ENCODE data around the gene ADAM23.

The ADAM23 gene

DNA sequence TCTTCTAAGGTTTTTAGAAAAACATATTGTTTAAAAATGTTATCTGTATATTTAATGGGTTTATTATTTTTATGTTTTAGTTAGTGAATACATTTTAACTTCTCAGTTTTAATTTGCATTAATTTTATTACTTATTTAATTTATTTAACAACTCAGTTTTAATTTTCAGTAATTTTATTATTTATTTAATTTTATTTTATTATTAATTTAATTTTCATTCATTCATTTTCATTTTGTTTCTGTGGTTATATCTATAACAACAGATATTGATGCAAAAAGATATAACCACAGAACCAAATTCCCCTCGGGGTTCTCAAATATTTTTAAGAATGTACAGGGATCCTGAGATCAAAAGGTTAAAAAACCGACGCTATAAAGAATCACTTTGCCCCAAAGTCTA lies 221.9 kb downstream of the ADAM23 start:
- DNase-seq = no peak

Measured in DMS53 (cell line).